ENCODE data around the gene LBX2. TPM values are rescaled to one million over a fixed set of nuclear protein-coding genes. Genes with fewer than 3 reads are reported as not detected.

The LBX2 gene
- total RNA-seq, 4 donors from 2014 or later = 1.2 TPM; not detected in 3

DNA sequence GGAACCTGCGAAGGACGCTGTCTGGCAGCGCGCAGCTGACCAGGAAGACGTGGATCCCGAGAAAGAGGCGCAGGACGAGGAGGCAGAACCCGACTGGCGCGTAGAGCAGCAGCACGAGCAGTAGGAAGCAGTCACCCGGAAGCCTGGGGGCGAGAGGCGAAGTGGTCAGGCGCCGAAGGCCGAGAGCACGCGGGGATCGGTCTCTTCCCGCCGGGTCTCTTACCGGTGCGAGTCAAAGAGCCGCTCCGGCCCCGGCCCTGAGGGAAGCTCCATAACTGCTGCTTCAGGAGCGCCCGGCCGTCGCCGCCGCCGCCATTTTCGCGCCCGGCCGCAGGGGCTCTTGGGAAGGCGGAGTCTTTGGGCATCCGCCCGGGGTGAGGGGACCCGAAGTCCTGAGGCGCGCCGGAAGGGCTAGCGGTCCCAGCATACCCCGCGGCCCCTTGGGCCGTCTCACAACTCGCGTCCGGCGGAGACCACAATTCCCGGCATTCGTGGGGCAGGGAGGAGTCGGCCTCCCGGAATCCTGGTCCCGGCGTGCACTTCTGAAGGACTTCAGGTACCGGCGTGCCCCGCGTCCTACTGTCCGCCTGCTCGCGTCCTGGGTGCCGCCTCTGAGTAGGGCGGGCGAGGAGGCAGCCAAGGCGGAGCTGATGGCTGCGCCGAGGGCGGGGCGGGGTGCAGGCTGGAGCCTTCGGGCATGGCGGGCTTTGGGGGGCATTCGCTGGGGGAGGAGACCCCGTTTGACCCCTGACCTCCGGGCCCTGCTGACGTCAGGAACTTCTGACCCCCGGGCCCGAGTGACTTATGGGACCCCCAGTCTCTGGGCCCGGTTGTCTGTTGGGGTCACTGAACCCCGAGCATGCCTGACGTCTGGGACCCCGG, 30.2 kb upstream of the LBX2 start, which contains the start of the genes AUP1 and HTRA2:
AUP1 (minus strand) TSS at position 350 of the 882 bp plus-strand sequence; CDS start at position 273, 77 bp downstream.
HTRA2 (plus strand) TSS at position 577 of the 882 bp plus-strand sequence; CDS start at position 651, 74 bp downstream.
- 0% methylated on average over 6 of the region's 87 CpGs for WGBS
- DNase-seq (ENCODE audit: low spot score in 2 of 2) = peak; percentile 99
- no peak for TF ChIP-seq EP300 (IDR thresholded peaks at IDR 0.05)
- TF ChIP-seq POLR2A (IDR thresholded peaks at IDR 0.05) = peak; percentile 48 to 73
- peak; percentile 6 to 93 (median 84) for TF ChIP-seq POLR2AphosphoS5 (IDR thresholded peaks at IDR 0.05)
- TF ChIP-seq, protein P1, sequence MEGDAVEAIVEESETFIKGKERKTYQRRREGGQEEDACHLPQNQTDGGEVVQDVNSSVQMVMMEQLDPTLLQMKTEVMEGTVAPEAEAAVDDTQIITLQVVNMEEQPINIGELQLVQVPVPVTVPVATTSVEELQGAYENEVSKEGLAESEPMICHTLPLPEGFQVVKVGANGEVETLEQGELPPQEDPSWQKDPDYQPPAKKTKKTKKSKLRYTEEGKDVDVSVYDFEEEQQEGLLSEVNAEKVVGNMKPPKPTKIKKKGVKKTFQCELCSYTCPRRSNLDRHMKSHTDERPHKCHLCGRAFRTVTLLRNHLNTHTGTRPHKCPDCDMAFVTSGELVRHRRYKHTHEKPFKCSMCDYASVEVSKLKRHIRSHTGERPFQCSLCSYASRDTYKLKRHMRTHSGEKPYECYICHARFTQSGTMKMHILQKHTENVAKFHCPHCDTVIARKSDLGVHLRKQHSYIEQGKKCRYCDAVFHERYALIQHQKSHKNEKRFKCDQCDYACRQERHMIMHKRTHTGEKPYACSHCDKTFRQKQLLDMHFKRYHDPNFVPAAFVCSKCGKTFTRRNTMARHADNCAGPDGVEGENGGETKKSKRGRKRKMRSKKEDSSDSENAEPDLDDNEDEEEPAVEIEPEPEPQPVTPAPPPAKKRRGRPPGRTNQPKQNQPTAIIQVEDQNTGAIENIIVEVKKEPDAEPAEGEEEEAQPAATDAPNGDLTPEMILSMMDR (IDR thresholded peaks at IDR 0.05) = no peak
- Histone ChIP-seq H3K4me1 (peaks cover 35% of the 10 kb centered on the region), H3K27me3 (no peaks in the 10 kb centered on the region), H3K36me3 (peaks cover 46% of the 10 kb centered on the region), H3K4me3 (peak within 1 kb of the TSS; percentile 80), H3K9me3 (no peaks in the 10 kb centered on the region), H3K27ac (peak within 1 kb of the TSS; percentile 92)

DNA sequence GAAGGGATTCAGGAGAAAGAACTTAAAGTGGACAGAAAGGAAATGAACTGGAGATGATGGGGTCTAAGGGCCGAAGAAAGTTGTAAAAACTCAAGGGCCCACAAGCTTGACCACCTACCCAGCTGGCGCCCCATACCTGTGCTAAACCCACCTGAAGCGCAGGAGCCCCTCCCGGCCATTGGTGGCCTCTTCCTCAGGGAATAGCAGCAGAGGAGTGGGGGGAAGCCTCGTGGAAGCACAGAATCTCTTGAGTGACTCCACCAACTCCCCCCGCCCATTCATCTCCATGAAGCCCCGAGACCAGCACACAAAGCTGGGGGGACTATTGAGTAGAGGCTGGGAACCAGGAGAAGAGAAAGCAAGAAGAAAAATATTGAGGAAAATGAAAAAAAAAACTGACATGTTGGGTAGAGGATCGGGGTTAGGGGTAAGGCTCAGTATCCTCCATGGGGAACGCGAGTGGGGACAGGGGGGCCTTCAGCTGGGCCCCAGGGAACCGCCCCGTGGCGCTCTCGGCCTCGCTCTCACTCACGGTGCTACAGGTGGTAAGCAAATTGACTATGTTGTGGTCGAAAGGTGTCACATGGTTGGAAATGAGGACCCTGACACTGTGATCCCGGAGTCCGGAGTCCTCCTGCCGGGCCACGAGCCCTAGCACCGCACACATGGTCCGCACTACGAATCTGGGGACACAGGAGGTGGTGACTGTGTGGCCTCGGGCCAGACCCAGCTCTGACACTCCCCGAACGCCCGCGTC, 29.4 kb upstream of the LBX2 start:
- Histone ChIP-seq H3K4me1 (peaks cover 35% of the 10 kb centered on the region), H3K36me3 (peaks cover 44% of the 10 kb centered on the region), H3K9me3 (no peaks in the 10 kb centered on the region), H3K27me3 (no peaks in the 10 kb centered on the region), H3K4me3 (peak overlapping the region; percentile 80), H3K27ac (peak overlapping the region; percentile 92)
- 21% methylated on average over 23 of the region's 29 CpGs for WGBS
- TF ChIP-seq POLR2AphosphoS5 (IDR thresholded peaks at IDR 0.05) (no peak), EP300 (IDR thresholded peaks at IDR 0.05) (no peak)
- TF ChIP-seq, protein P1 (IDR thresholded peaks at IDR 0.05) = no peak
- no peak for DNase-seq (ENCODE audit: low spot score in 2 of 2)

DNA sequence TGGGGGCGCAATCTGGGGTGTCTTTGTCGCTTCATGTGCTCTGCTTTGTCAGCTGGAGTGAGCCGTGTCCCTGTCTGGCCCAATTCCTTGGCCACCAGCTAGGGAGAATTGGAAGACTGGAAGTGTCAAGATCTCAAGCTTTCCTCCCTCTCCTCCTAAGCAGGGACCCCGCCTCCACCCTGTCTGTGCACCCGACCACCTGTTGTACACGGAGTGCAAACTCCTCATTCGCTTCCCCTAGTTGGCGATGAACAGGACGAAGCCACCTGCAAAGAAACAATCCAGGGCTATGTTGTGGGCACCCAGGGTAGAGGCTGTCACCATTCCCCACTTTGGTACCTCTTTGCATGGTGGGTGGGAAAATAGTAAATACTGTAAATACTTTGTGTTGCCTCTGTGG, 28.3 kb upstream of the LBX2 start:
- H3K27ac ChIP-seq = no peak overlapping the region
- WGBS = 98% methylated on average over 9 of the region's 9 CpGs
- H3K9me3 ChIP-seq = no peaks in the 10 kb centered on the region
- peaks cover 35% of the 10 kb centered on the region for H3K4me1 ChIP-seq
- H3K4me3 ChIP-seq = no peak overlapping the region
- DNase-seq (ENCODE audit: low spot score in 2 of 2) = no peak
- TF ChIP-seq POLR2AphosphoS5 (IDR thresholded peaks at IDR 0.05) = no peak
- TF ChIP-seq POLR2A (IDR thresholded peaks at IDR 0.05) = no peak
- TF ChIP-seq, protein P1 (IDR thresholded peaks at IDR 0.05) = no peak
- no peak for TF ChIP-seq EP300 (IDR thresholded peaks at IDR 0.05)
- H3K27me3 ChIP-seq = no peaks in the 10 kb centered on the region
- peaks cover 34% of the 10 kb centered on the region for H3K36me3 ChIP-seq

DNA sequence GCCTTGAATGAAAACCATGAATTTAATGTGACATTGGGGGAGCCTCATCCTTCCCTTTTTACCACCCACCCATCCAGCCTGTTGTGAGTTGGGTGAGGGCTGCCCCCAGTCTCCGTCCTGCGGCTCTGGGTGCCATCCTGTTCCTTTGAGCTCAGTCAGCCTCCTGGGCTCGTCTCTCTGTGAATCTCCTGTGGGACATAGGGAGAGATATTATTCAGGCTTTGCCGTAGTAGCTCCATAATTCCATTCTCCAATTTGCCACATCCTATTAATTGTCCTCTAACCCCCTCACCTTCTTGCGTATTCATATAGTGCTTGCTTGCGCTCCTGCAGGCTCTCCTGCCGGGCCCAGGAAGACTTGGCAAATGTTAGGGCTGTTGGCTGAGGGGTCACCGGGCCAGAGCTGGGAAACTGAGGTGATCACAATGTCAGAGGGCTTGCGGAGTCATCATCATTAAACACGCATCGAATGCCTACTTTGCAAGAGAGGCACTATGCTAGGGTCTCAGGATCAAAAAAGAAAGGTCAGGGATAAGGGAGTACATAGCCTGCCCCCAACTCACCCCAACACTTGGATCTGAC, 27.3 kb upstream of the LBX2 start:
- Histone ChIP-seq H3K36me3 (peaks cover 29% of the 10 kb centered on the region), H3K27me3 (no peaks in the 10 kb centered on the region), H3K27ac (no peak overlapping the region), H3K4me1 (peaks cover 35% of the 10 kb centered on the region), H3K9me3 (no peaks in the 10 kb centered on the region), H3K4me3 (no peak overlapping the region)
- WGBS = 97% methylated on average over 11 of the region's 11 CpGs
- no peak for DNase-seq (ENCODE audit: low spot score in 2 of 2)
- TF ChIP-seq POLR2AphosphoS5 (IDR thresholded peaks at IDR 0.05) = no peak
- TF ChIP-seq EP300 (IDR thresholded peaks at IDR 0.05) = no peak
- TF ChIP-seq, protein P1 (IDR thresholded peaks at IDR 0.05) = no peak
- TF ChIP-seq POLR2A (IDR thresholded peaks at IDR 0.05) = no peak
